ENCODE measurements around the gene PARVA. TPM values are rescaled to one million over a fixed set of nuclear protein-coding genes. Genes with fewer than 3 reads are reported as not detected.

The PARVA gene
- total RNA-seq, 1 experiment from 2014 or later: 29.1 TPM

DNA sequence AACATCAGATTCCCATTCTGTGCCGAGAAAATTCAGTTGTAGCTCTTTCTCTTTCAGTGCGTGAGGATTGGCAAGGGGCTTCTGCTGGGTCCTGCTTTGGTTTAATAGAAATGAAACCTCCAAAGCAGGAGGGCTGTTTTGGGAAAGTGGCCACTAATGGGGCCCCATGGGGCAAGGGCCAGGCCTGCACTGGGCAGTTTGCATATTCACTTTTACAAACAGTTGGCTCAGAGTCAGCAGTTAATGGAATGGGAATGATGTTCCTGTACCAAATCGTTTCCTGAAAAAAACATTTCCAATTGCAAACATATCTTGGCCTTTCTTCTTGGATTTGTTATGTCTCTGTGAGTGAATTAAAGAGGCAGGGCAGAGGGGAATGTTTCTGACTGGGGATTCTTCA lies 92.1 kb downstream of the PARVA start:
- DNase-seq (ENCODE audit: low read depth, low spot score) (no peak), ATAC-seq (no peak)
- CTCF ChIA-PET: no interaction called here
- no peaks in the 10 kb centered on the region for H3K9me3 ChIP-seq (ENCODE audit: control insufficient read depth, insufficient read depth, low read depth, low read length)
- in situ Hi-C loops (cut with HindIII; ENCODE audit: low pct_unique_long_range_greater_than_20kb, low sequenced_read_pairs) (no loop called here), intact Hi-C loops (cut with micrococcal nuclease; ENCODE audit: unreplicated experiment) (no loop called here)
- H3K27me3 ChIP-seq (ENCODE audit: control insufficient read depth, insufficient read depth, low read length): no peaks in the 10 kb centered on the region
- TF ChIP-seq TCF7L2 (IDR thresholded peaks at IDR 0.05; ENCODE audit: low read depth, low read length): no peak
- no peaks in the 10 kb centered on the region for H3K4me1 ChIP-seq (ENCODE audit: control insufficient read depth, insufficient read depth, low read length)
- BruUV-seq (replicated peaks): no TSS peak
- H3K4me3 ChIP-seq (ENCODE audit: low read depth in 2 of 2, low read length in 2 of 2): no peak overlapping the region
- no peak overlapping the region for H3K27ac ChIP-seq (ENCODE audit: low read length)
- POLR2A ChIA-PET: no interaction called here
- H3K36me3 ChIP-seq (ENCODE audit: control insufficient read depth, insufficient read depth, low read length): no peaks in the 10 kb centered on the region

DNA sequence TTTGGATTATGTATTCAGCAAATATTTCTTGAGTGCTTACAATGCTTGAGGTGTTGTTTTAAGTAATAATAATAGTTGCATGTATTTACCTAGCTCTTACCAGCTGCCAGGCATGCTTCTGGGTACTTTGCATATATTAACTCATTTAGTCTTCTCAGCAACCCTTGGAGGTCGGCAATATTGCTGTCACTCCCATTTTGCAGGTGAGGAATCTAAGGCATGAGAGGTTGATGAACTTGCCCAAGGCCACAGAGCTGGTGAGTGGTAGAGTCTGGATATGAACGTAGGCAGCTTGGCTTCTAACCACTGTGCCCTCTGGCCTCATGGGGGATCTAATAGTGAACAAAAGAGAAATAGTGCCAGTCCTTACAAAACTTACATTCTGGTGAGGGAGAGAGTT lies 92.9 kb downstream of the PARVA start:
- intact Hi-C loops (cut with micrococcal nuclease; ENCODE audit: unreplicated experiment): no loop called here
- ChIA-PET CTCF (no interaction called here), POLR2A (no interaction called here)
- ATAC-seq: no peak
- Histone ChIP-seq H3K36me3 (ENCODE audit: control insufficient read depth, insufficient read depth, low read length) (no peaks in the 10 kb centered on the region), H3K27ac (ENCODE audit: low read length) (no peak overlapping the region), H3K4me1 (ENCODE audit: control insufficient read depth, insufficient read depth, low read length) (no peaks in the 10 kb centered on the region), H3K27me3 (ENCODE audit: control insufficient read depth, insufficient read depth, low read length) (no peaks in the 10 kb centered on the region), H3K4me3 (ENCODE audit: low read depth in 2 of 2, low read length in 2 of 2) (no peak overlapping the region), H3K9me3 (ENCODE audit: control insufficient read depth, insufficient read depth, low read depth, low read length) (no peaks in the 10 kb centered on the region)
- no peak for DNase-seq (ENCODE audit: low read depth, low spot score)
- TF ChIP-seq SIN3A (IDR thresholded peaks at IDR 0.05; ENCODE audit: borderline replicate concordance, insufficient read depth, low read depth, low read length): no peak
- in situ Hi-C loops (cut with HindIII; ENCODE audit: low pct_unique_long_range_greater_than_20kb, low sequenced_read_pairs): no loop called here
- no TSS peak for BruUV-seq (replicated peaks)

DNA sequence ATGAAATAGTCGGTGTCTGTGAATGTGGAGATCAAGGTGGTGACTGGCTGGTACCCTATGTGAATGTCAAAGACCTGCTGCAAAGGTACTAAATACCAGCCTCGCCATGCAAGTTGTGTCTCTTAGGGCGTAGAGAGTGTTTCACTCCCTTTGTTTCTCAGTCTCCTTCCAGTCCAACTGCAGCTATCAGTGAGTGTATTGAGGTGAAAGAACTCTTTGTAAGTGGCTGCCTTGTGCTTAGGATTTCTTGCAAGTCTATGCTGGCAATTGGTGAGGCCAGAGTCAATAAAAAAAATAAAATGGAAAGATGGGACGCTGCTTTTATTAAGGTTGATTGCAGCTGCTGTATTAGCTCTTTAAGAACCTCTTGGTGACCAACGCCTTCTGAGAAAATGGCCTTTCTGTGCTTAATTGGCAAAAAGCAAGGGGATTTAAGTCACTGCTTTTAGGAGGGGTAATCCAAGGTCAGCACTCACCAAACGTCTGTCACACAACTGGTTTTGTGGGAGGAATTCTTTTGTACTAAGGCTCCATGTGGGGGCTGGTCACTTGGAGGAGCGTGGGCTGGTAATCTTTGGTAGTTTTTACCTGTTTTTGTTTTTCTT lies 95.1 kb downstream of the PARVA start:
- H3K4me3 ChIP-seq (ENCODE audit: low read depth in 2 of 2, low read length in 2 of 2): no peak overlapping the region
- ATAC-seq (no peak), DNase-seq (ENCODE audit: low read depth, low spot score) (no peak)
- no peaks in the 10 kb centered on the region for H3K9me3 ChIP-seq (ENCODE audit: control insufficient read depth, insufficient read depth, low read depth, low read length)
- POLR2A ChIA-PET: no interaction called here
- CTCF ChIA-PET: no interaction called here
- TF ChIP-seq, protein P1, sequence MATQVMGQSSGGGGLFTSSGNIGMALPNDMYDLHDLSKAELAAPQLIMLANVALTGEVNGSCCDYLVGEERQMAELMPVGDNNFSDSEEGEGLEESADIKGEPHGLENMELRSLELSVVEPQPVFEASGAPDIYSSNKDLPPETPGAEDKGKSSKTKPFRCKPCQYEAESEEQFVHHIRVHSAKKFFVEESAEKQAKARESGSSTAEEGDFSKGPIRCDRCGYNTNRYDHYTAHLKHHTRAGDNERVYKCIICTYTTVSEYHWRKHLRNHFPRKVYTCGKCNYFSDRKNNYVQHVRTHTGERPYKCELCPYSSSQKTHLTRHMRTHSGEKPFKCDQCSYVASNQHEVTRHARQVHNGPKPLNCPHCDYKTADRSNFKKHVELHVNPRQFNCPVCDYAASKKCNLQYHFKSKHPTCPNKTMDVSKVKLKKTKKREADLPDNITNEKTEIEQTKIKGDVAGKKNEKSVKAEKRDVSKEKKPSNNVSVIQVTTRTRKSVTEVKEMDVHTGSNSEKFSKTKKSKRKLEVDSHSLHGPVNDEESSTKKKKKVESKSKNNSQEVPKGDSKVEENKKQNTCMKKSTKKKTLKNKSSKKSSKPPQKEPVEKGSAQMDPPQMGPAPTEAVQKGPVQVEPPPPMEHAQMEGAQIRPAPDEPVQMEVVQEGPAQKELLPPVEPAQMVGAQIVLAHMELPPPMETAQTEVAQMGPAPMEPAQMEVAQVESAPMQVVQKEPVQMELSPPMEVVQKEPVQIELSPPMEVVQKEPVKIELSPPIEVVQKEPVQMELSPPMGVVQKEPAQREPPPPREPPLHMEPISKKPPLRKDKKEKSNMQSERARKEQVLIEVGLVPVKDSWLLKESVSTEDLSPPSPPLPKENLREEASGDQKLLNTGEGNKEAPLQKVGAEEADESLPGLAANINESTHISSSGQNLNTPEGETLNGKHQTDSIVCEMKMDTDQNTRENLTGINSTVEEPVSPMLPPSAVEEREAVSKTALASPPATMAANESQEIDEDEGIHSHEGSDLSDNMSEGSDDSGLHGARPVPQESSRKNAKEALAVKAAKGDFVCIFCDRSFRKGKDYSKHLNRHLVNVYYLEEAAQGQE (IDR thresholded peaks at IDR 0.05; ENCODE audit: insufficient read depth in 1 of 2, low read depth in 2 of 2, low read length in 1 of 2): no peak
- TF ChIP-seq, protein P2, sequence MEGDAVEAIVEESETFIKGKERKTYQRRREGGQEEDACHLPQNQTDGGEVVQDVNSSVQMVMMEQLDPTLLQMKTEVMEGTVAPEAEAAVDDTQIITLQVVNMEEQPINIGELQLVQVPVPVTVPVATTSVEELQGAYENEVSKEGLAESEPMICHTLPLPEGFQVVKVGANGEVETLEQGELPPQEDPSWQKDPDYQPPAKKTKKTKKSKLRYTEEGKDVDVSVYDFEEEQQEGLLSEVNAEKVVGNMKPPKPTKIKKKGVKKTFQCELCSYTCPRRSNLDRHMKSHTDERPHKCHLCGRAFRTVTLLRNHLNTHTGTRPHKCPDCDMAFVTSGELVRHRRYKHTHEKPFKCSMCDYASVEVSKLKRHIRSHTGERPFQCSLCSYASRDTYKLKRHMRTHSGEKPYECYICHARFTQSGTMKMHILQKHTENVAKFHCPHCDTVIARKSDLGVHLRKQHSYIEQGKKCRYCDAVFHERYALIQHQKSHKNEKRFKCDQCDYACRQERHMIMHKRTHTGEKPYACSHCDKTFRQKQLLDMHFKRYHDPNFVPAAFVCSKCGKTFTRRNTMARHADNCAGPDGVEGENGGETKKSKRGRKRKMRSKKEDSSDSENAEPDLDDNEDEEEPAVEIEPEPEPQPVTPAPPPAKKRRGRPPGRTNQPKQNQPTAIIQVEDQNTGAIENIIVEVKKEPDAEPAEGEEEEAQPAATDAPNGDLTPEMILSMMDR (IDR thresholded peaks at IDR 0.05): no peak
- TF ChIP-seq POLR2AphosphoS5 (IDR thresholded peaks at IDR 0.05; ENCODE audit: low read depth, low read length) (no peak), SIN3A (IDR thresholded peaks at IDR 0.05; ENCODE audit: borderline replicate concordance, insufficient read depth, low read depth, low read length) (no peak), TCF7L2 (IDR thresholded peaks at IDR 0.05; ENCODE audit: low read depth, low read length) (no peak)
- H3K27me3 ChIP-seq (ENCODE audit: control insufficient read depth, insufficient read depth, low read length): no peaks in the 10 kb centered on the region
- intact Hi-C loops (cut with micrococcal nuclease; ENCODE audit: unreplicated experiment) (no loop called here), in situ Hi-C loops (cut with HindIII; ENCODE audit: low pct_unique_long_range_greater_than_20kb, low sequenced_read_pairs) (no loop called here)
- H3K36me3 ChIP-seq (ENCODE audit: control insufficient read depth, insufficient read depth, low read length): no peaks in the 10 kb centered on the region
- no peak overlapping the region for H3K27ac ChIP-seq (ENCODE audit: low read length)
- no peaks in the 10 kb centered on the region for H3K4me1 ChIP-seq (ENCODE audit: control insufficient read depth, insufficient read depth, low read length)
- BruUV-seq (replicated peaks): no TSS peak

Measured in Panc1 (cell line).